Umbilical cord (tissue), 2 donors: ENCODE measurements around the gene PRAMEF5. TPM values are rescaled to one million over a fixed set of nuclear protein-coding genes. Genes with fewer than 3 reads are reported as not detected.
"Not testable (repeated sequence)": the region's sequence is repeated elsewhere in the genome, so short reads cannot be mapped to it uniquely, and the experiment has no call there.

Source experiments
- DNase-seq: peaks from one replicate; pipeline ENCODE4 v3.0.0-alpha.2; 2015; ENCODE audit warnings: low spot score
- total RNA-seq: library from RNA; depleted of rRNA; stranded (reverse); fragments of >200 nt; gene quantifications from one replicate; pipeline ENCODE4 v1.2.3, GENCODE V29; 2014; ENCODE audit warnings: low replicate concordance; ENCODE audit not compliant: insufficient read depth

The PRAMEF5 gene
- total RNA-seq, 1 donor from 2014 or later = not detected

DNA sequence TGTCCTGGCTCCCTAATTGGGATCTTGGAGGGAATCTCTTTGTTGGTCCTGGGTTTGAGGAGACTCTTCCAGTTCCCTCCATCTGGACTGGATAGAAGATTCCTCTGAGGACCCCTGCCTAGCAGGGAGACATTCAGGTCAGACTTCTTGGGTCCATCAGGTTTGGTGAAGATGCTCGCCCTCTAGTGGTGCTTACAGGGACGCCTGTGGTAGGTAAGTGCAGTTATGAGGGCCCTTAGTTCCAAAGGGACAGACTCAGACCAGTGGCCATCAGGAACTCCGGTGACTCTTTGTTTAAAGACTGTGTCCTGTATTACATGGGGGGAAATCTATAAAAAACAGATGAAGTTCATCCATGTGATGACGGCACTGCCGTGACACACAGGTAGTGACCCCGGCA, 23.0 kb downstream of the PRAMEF5 start:
- DNase-seq = not testable (repeated sequence)

DNA sequence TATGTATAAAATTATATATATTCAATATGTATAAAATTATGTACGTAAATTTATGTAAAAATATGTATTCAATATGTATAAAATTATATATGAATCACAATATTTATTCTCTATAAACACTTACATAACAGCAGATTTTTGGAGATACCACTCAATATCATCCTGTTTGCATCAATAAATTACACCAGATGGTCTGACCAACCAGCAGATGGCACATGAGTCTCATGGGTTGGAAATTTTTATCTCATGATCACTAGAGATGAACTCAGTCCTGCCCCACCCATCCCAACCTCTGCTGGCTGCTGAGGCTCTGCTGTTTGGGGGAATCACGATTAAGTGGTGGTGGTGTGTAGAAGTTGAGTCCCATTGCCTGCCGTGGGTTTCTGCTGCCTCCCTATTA, 25.6 kb downstream of the PRAMEF5 start:
- not testable (repeated sequence) for DNase-seq

- DNase-seq = not testable (repeated sequence)
These were observed 31.0 kb downstream of the PRAMEF5 start, which contains the start of gene PRAMEF8 for GRCh38 chr1:13285037-13285436. TSS of gene PRAMEF8 (minus strand) at chr1:13285137. CDS start at chr1:13284091, 1,046 bp downstream.

GRCh38 chr1:13289030-13289429, 35.0 kb downstream of the PRAMEF5 start:
- not testable (repeated sequence) for DNase-seq

GRCh38 chr1:13297216-13297931, 43.4 kb downstream of the PRAMEF5 start:
- DNase-seq = not testable (repeated sequence)

GRCh38 chr1:13298699-13299098, 44.7 kb downstream of the PRAMEF5 start:
- not testable (repeated sequence) for DNase-seq

DNA sequence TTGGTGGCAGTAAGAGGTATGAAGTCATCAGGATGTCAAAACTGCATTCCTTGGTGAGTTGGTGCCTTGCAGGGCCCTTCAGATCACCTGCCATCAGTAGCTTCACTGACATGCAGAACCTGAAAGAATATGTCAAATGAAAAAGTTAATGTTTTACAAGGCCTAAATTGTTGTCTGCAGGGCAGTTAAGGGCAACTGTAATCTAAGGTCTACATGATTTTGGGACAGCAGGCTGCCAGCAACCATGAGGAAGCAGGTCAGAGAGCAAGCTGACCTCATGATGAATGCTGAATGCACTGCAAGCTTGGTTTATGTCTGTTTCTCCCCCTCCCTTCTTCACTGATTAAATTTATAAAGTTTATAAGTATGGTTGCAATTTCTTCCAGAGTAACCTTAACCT, 48.2 kb downstream of the PRAMEF5 start:
- DNase-seq = not testable (repeated sequence)

GRCh38 chr1:13303239-13303638, 49.2 kb downstream of the PRAMEF5 start, which contains the start of gene PRAMEF33:
TSS of gene PRAMEF33 (plus strand) at chr1:13303539. CDS start at chr1:13305955, 2,416 bp downstream.
- not testable (repeated sequence) for DNase-seq

Other genes starting within 250 kb of the PRAMEF5 start
- not detected for gene PRAMEF27, start 197.6 kb upstream of the PRAMEF5 start, total RNA-seq
- gene HNRNPCL3, start 193.4 kb upstream of the PRAMEF5 start, total RNA-seq = 2.9 TPM
- gene PRAMEF25, start 183.4 kb upstream of the PRAMEF5 start, total RNA-seq = not detected
- gene HNRNPCL2, start 137.3 kb upstream of the PRAMEF5 start, total RNA-seq = 2.2 TPM
- not detected for gene PRAMEF26, start 98.2 kb upstream of the PRAMEF5 start, total RNA-seq
- not detected for gene HNRNPCL4, start 88.6 kb upstream of the PRAMEF5 start, total RNA-seq
- not detected for gene PRAMEF9, start 82.3 kb upstream of the PRAMEF5 start, total RNA-seq
- not detected for gene PRAMEF13, start 52.8 kb upstream of the PRAMEF5 start, total RNA-seq
- gene PRAMEF18, start 28.0 kb upstream of the PRAMEF5 start, total RNA-seq = 1.4 TPM
- gene PRAMEF8, start 30.9 kb downstream of the PRAMEF5 start, total RNA-seq = 0.48 TPM
- not detected for gene PRAMEF33, start 49.3 kb downstream of the PRAMEF5 start, total RNA-seq
- gene PRAMEF15, start 61.4 kb downstream of the PRAMEF5 start, total RNA-seq = 0.48 TPM
- not detected for gene PRAMEF14, start 92.9 kb downstream of the PRAMEF5 start, total RNA-seq
- not detected for gene PRAMEF19, start 117.7 kb downstream of the PRAMEF5 start, total RNA-seq
- gene PRAMEF17, start 135.4 kb downstream of the PRAMEF5 start, total RNA-seq = 1.9 TPM
- not detected for gene PRAMEF20, start 156.3 kb downstream of the PRAMEF5 start, total RNA-seq